Sigmoid colon (tissue), 7 donors: Measurements from ENCODE around the gene CTXND2. TPM values are rescaled to one million over a fixed set of nuclear protein-coding genes. Genes with fewer than 3 reads are reported as not detected.

Experiments
- DNase-seq: peaks from one replicate; pipeline ENCODE4 v3.0.0-alpha.2; 2019
- H3K27ac ChIP-seq, 4 donors: fragments of 200-600 bp; sonication (generic); one replicate each; pipeline ENCODE4 v1.5.1; 2016 to 2019; ENCODE audit warnings: mild to moderate bottlenecking in 1 of 4
- H3K27me3 ChIP-seq, 3 donors: fragments of 200-600 bp; sonication (generic); one replicate each; pipeline ENCODE4 v1.5.1; 2019; ENCODE audit warnings: mild to moderate bottlenecking in 1 of 3
- H3K36me3 ChIP-seq, 4 donors: fragments of 200-600 bp; sonication (generic); one replicate each; pipeline ENCODE4 v1.5.1; 2016 to 2019
- H3K4me1 ChIP-seq, 4 donors: fragments of 200-600 bp; sonication (generic); one replicate each; pipeline ENCODE4 v1.5.1; 2017 to 2019
- H3K4me3 ChIP-seq, 4 donors: fragments of 200-600 bp; sonication (generic); one replicate each; pipeline ENCODE4 v1.5.1; 2017 to 2019; ENCODE audit warnings: mild to moderate bottlenecking in 2 of 4, moderate library complexity in 1 of 4
- H3K9me3 ChIP-seq, 4 donors: fragments of 200-600 bp in 3 of 4; sonication (generic) in 3 of 4; one replicate each; pipeline versions ENCODE4 v1.5.1 to v1.6.1; 2013 to 2019
- CTCF ChIP-seq, 4 experiments: fragments of 450-650 bp in 3 of 4; fragments of 200-600 bp in 1 of 4; IDR thresholded peaks; one replicate each; pipeline ENCODE4 v1.5.1; 2016 to 2019; ENCODE audit warnings: antibody characterized with exemption in 4 of 4, mild to moderate bottlenecking in 3 of 4, moderate library complexity in 2 of 4
- EP300 ChIP-seq, 4 donors: sonication (generic); formaldehyde crosslinking; IDR thresholded peaks; one replicate each; pipeline ENCODE4 v1.6.1; 2017; ENCODE audit warnings: antibody characterized with exemption in 4 of 4
- POLR2A ChIP-seq, 2 donors: fragments of 450-650 bp; IDR thresholded peaks; one replicate each; pipeline ENCODE4 v1.6.1; 2016; ENCODE audit warnings: antibody characterized with exemption in 2 of 2, mild to moderate bottlenecking in 2 of 2, moderate library complexity in 2 of 2
- POLR2AphosphoS5 ChIP-seq, 4 donors: sonication (generic); formaldehyde crosslinking; IDR thresholded peaks; one replicate each; pipeline ENCODE4 v1.6.1; 2017; ENCODE audit warnings: antibody characterized with exemption in 4 of 4
- WGBS, 2 donors: extraction: QIAGEN DNeasy Blood & Tissue Kit; methylation state at CpG; one replicate each; pipeline ENCODE4 v1.1.7; 2013; 5-methylcytosine and 5-hydroxymethylcytosine counted together
- intact Hi-C: fragments of 100-400 bp; cut with DNase I; formaldehyde crosslinking; loops from one replicate; pipeline ENCODE4 v1.15.1; 2023
- polyA plus RNA-seq, 3 donors: library from polyadenylated mRNA; stranded (reverse); fragments of 200-250 nt; gene quantifications; one replicate each; pipeline ENCODE4 v1.2.3, GENCODE V29; 2013
- total RNA-seq, 4 donors: library from RNA; depleted of rRNA; stranded (reverse); fragments of >200 nt; gene quantifications; one replicate each; pipeline ENCODE4 v1.1.0, GENCODE V29; 2016
- donor health status: healthy with polysubstance abuse.
- donor health status: Bipolar disorder and iron deficiency.
- donor health status: healthy.

CTXND2 gene
- total and polyA plus RNA-seq, 7 donors: not detected

- TF ChIP-seq CTCF (IDR thresholded peaks at IDR 0.05) (no peak), POLR2A (IDR thresholded peaks at IDR 0.05) (no peak), EP300 (IDR thresholded peaks at IDR 0.05) (no peak), POLR2AphosphoS5 (IDR thresholded peaks at IDR 0.05) (no peak)
- intact Hi-C loops: no loop called here
- no peaks in the 10 kb centered on the region for H3K27me3 ChIP-seq
- H3K4me3 ChIP-seq: no peak overlapping the region
- no peaks in the 10 kb centered on the region for H3K9me3 ChIP-seq
- no peak overlapping the region for H3K27ac ChIP-seq
- 72 to 84% methylated on average over 1 of the region's 1 CpG for WGBS, 2 donors
- no peaks in the 10 kb centered on the region for H3K4me1 ChIP-seq
- no peak for DNase-seq
- no peaks in the 10 kb centered on the region for H3K36me3 ChIP-seq
Measured at GRCh38 chr1:150902751-150903150, 15.8 kb downstream of the CTXND2 start.

- TF ChIP-seq CTCF (IDR thresholded peaks at IDR 0.05) (no peak), POLR2AphosphoS5 (IDR thresholded peaks at IDR 0.05) (no peak), POLR2A (IDR thresholded peaks at IDR 0.05) (no peak), EP300 (IDR thresholded peaks at IDR 0.05) (no peak)
- H3K4me1 ChIP-seq: no peaks in the 10 kb centered on the region
- no peak for DNase-seq
- no peak overlapping the region for H3K27ac ChIP-seq
- H3K9me3 ChIP-seq: no peaks in the 10 kb centered on the region
- 97 to 98% methylated on average over 6 of the region's 6 CpGs for WGBS, 2 donors
- H3K36me3 ChIP-seq: no peaks in the 10 kb centered on the region
- H3K27me3 ChIP-seq: no peaks in the 10 kb centered on the region
- intact Hi-C loops: no loop called here
- H3K4me3 ChIP-seq: no peak overlapping the region
Measured at GRCh38 chr1:150905301-150905700, 18.4 kb downstream of the CTXND2 start.

GRCh38 chr1:150906329-150906728 lies 19.4 kb downstream of the CTXND2 start:
- 83 to 94% methylated on average over 1 of the region's 1 CpG for WGBS, 2 donors
- H3K4me1 ChIP-seq: no peaks in the 10 kb centered on the region
- no peak for DNase-seq
- TF ChIP-seq POLR2AphosphoS5 (IDR thresholded peaks at IDR 0.05) (no peak), CTCF (IDR thresholded peaks at IDR 0.05) (no peak), POLR2A (IDR thresholded peaks at IDR 0.05) (no peak), EP300 (IDR thresholded peaks at IDR 0.05) (no peak)
- no peak overlapping the region for H3K27ac ChIP-seq
- no peaks in the 10 kb centered on the region for H3K36me3 ChIP-seq
- no peaks in the 10 kb centered on the region for H3K27me3 ChIP-seq
- H3K9me3 ChIP-seq: no peaks in the 10 kb centered on the region
- no peak overlapping the region for H3K4me3 ChIP-seq
- intact Hi-C loops: no loop called here

GRCh38 chr1:150906813-150907212 lies 19.9 kb downstream of the CTXND2 start:
- H3K27me3 ChIP-seq: no peaks in the 10 kb centered on the region
- no peaks in the 10 kb centered on the region for H3K4me1 ChIP-seq
- H3K9me3 ChIP-seq: no peaks in the 10 kb centered on the region
- WGBS, 2 donors: 79 to 84% methylated on average over 2 of the region's 2 CpGs
- no peak for DNase-seq
- no peaks in the 10 kb centered on the region for H3K36me3 ChIP-seq
- TF ChIP-seq POLR2AphosphoS5 (IDR thresholded peaks at IDR 0.05) (no peak), POLR2A (IDR thresholded peaks at IDR 0.05) (no peak), CTCF (IDR thresholded peaks at IDR 0.05) (no peak), EP300 (IDR thresholded peaks at IDR 0.05) (no peak)
- H3K27ac ChIP-seq: no peak overlapping the region
- no peak overlapping the region for H3K4me3 ChIP-seq
- intact Hi-C loops: no loop called here

GRCh38 chr1:150909585-150910180 lies 22.7 kb downstream of the CTXND2 start:
- intact Hi-C loops: no loop called here
- 95 to 96% methylated on average over 4 of the region's 4 CpGs for WGBS, 2 donors
- H3K4me3 ChIP-seq: no peak overlapping the region
- no peak for DNase-seq
- H3K4me1 ChIP-seq: no peaks in the 10 kb centered on the region
- H3K27me3 ChIP-seq: no peaks in the 10 kb centered on the region
- no peak overlapping the region for H3K27ac ChIP-seq
- H3K9me3 ChIP-seq: no peaks in the 10 kb centered on the region
- no peak for TF ChIP-seq CTCF (IDR thresholded peaks at IDR 0.05)
- TF ChIP-seq EP300 (IDR thresholded peaks at IDR 0.05): no peak
- no peak for TF ChIP-seq POLR2A (IDR thresholded peaks at IDR 0.05)
- TF ChIP-seq POLR2AphosphoS5 (IDR thresholded peaks at IDR 0.05): no peak
- H3K36me3 ChIP-seq: no peaks in the 10 kb centered on the region
